Neural crest cell (in vitro differentiated cells): ENCODE data around the gene APBA3. TPM values are rescaled to one million over a fixed set of nuclear protein-coding genes. Genes with fewer than 3 reads are reported as not detected.

ENCODE experiments used
- DNase-seq: peaks from one replicate; pipeline ENCODE4 v3.0.0; 2021; ENCODE audit warnings: low read depth, mixed read lengths, low spot score
- H3K27ac Mint-ChIP-seq: one replicate; pipeline ENCODE4 v1.8.0; 2021; ENCODE audit warnings: mild to moderate bottlenecking, mixed read lengths; ENCODE audit not compliant: unreplicated experiment
- H3K27me3 Mint-ChIP-seq: 2 replicates; pipeline ENCODE4 v1.8.0; 2021; ENCODE audit warnings: low read depth, mild to moderate bottlenecking, mixed read lengths
- H3K36me3 Mint-ChIP-seq: 2 replicates; pipeline ENCODE4 v1.8.0; 2021; ENCODE audit warnings: low read depth, mild to moderate bottlenecking, mixed read lengths
- H3K4me1 Mint-ChIP-seq: 2 replicates; pipeline ENCODE4 v1.8.0; 2021; ENCODE audit warnings: mixed read lengths
- H3K4me3 Mint-ChIP-seq: one replicate; pipeline ENCODE4 v1.8.0; 2021; ENCODE audit warnings: mild to moderate bottlenecking, mixed read lengths
- H3K9me3 Mint-ChIP-seq: 2 replicates; pipeline ENCODE4 v1.8.0; 2021; ENCODE audit warnings: mixed read lengths
- CTCF ChIP-seq: fragments of 200-600 bp; sonication (generic); conservative IDR thresholded peaks from 2 replicates; pipeline ENCODE4 v1.5.0; 2021; ENCODE audit warnings: antibody characterized with exemption, mild to moderate bottlenecking
- total RNA-seq: library from RNA; stranded (reverse); gene quantifications from 2 replicates; pipeline ENCODE4 v1.2.1, GENCODE V29; 2021

Gene APBA3
- total RNA-seq, 1 donor from 2014 or later = 24.5 TPM

GRCh38 chr19:3782903-3783302 lies 21.4 kb upstream of the APBA3 start:
- no peak overlapping the region for H3K27ac Mint-ChIP-seq
- DNase-seq = no peak
- peaks cover 55% of the 10 kb centered on the region for H3K27me3 Mint-ChIP-seq
- no peak overlapping the region for H3K4me3 Mint-ChIP-seq
- H3K9me3 Mint-ChIP-seq = peaks cover 8% of the 10 kb centered on the region
- no peaks in the 10 kb centered on the region for H3K36me3 Mint-ChIP-seq
- no peaks in the 10 kb centered on the region for H3K4me1 Mint-ChIP-seq
- no peak for TF ChIP-seq CTCF

- Mint-ChIP-seq H3K9me3 (peaks cover 8% of the 10 kb centered on the region), H3K4me3 (no peak overlapping the region), H3K4me1 (no peaks in the 10 kb centered on the region), H3K27me3 (peaks cover 51% of the 10 kb centered on the region), H3K36me3 (no peaks in the 10 kb centered on the region), H3K27ac (no peak overlapping the region)
- DNase-seq = no peak
- TF ChIP-seq CTCF = no peak
Observed at GRCh38 chr19:3782330-3782729, 20.8 kb upstream of the APBA3 start.

- DNase-seq = no peak
- Mint-ChIP-seq H3K27me3 (peaks cover 43% of the 10 kb centered on the region), H3K9me3 (peaks cover 8% of the 10 kb centered on the region), H3K36me3 (no peaks in the 10 kb centered on the region), H3K4me3 (no peak overlapping the region), H3K27ac (no peak overlapping the region), H3K4me1 (no peaks in the 10 kb centered on the region)
- no peak for TF ChIP-seq CTCF
Observed at GRCh38 chr19:3781603-3782002, 20.1 kb upstream of the APBA3 start.

- H3K9me3 Mint-ChIP-seq = peaks cover 8% of the 10 kb centered on the region
- H3K4me3 Mint-ChIP-seq = no peak overlapping the region
- TF ChIP-seq CTCF = no peak
- no peaks in the 10 kb centered on the region for H3K36me3 Mint-ChIP-seq
- no peak overlapping the region for H3K27ac Mint-ChIP-seq
- peaks cover 41% of the 10 kb centered on the region for H3K27me3 Mint-ChIP-seq
- no peak for DNase-seq
- H3K4me1 Mint-ChIP-seq = no peaks in the 10 kb centered on the region
Observed at GRCh38 chr19:3780786-3781304, 19.4 kb upstream of the APBA3 start.

GRCh38 chr19:3778899-3779723 lies 17.6 kb upstream of the APBA3 start:
- Mint-ChIP-seq H3K4me1 (no peaks in the 10 kb centered on the region), H3K36me3 (no peaks in the 10 kb centered on the region), H3K4me3 (no peak overlapping the region), H3K27ac (no peak overlapping the region), H3K27me3 (peaks cover 24% of the 10 kb centered on the region), H3K9me3 (peaks cover 8% of the 10 kb centered on the region)
- no peak for DNase-seq
- TF ChIP-seq CTCF = no peak
